ENCODE measurements around the gene SPEM3.

The SPEM3 gene

GRCh38 chr17:7437950-7438614, 9.4 kb downstream of the SPEM3 start:
- DNase-seq: no peak
- in situ Hi-C loops (cut with HindIII; ENCODE audit: low pct_ligation_motif_present, low pct_unique_long_range_greater_than_20kb, low sequenced_read_pairs): no loop called here

GRCh38 chr17:7438656-7439460, 10.2 kb downstream of the SPEM3 start:
- no peak for DNase-seq
- in situ Hi-C loops (cut with HindIII; ENCODE audit: low pct_ligation_motif_present, low pct_unique_long_range_greater_than_20kb, low sequenced_read_pairs): no loop called here

- peak; percentile 12 for DNase-seq
- in situ Hi-C loops (cut with HindIII; ENCODE audit: low pct_ligation_motif_present, low pct_unique_long_range_greater_than_20kb, low sequenced_read_pairs): no loop called here
These were observed 10.9 kb downstream of the SPEM3 start, which contains the start of gene FGF11 for GRCh38 chr17:7439462-7440112. TSS of gene FGF11 (plus strand) at chr17:7439512. CDS start at chr17:7439621, 109 bp downstream.

- DNase-seq: peak; percentile 71
- in situ Hi-C loops (cut with HindIII; ENCODE audit: low pct_ligation_motif_present, low pct_unique_long_range_greater_than_20kb, low sequenced_read_pairs): no loop called here
These were observed 11.6 kb downstream of the SPEM3 start for GRCh38 chr17:7440113-7440833.

- in situ Hi-C loops (cut with HindIII; ENCODE audit: low pct_ligation_motif_present, low pct_unique_long_range_greater_than_20kb, low sequenced_read_pairs): no loop called here
- peak; percentile 60 for DNase-seq
These were observed 12.2 kb downstream of the SPEM3 start for GRCh38 chr17:7440834-7441195.

- DNase-seq: no peak
- in situ Hi-C loops (cut with HindIII; ENCODE audit: low pct_ligation_motif_present, low pct_unique_long_range_greater_than_20kb, low sequenced_read_pairs): no loop called here
These were observed 12.6 kb downstream of the SPEM3 start for GRCh38 chr17:7441266-7441665.

- in situ Hi-C loops (cut with HindIII; ENCODE audit: low pct_ligation_motif_present, low pct_unique_long_range_greater_than_20kb, low sequenced_read_pairs): no loop called here
- DNase-seq: no peak
These were observed 13.5 kb downstream of the SPEM3 start for GRCh38 chr17:7442142-7442541.

- DNase-seq: peak; percentile 21
- in situ Hi-C loops (cut with HindIII; ENCODE audit: low pct_ligation_motif_present, low pct_unique_long_range_greater_than_20kb, low sequenced_read_pairs): no loop called here
These were observed 15.1 kb downstream of the SPEM3 start for GRCh38 chr17:7443499-7444485.

GRCh38 chr17:7444682-7445618, 16.3 kb downstream of the SPEM3 start, which contains the start of gene CHRNB1:
TSS of gene CHRNB1 (plus strand) at chr17:7445061. CDS start at chr17:7445128, 67 bp downstream.
- in situ Hi-C loops (cut with HindIII; ENCODE audit: low pct_ligation_motif_present, low pct_unique_long_range_greater_than_20kb, low sequenced_read_pairs): no loop called here
- peak; percentile 92 for DNase-seq

GRCh38 chr17:7445619-7445968, 16.9 kb downstream of the SPEM3 start:
- peak; percentile 93 for DNase-seq
- in situ Hi-C loops (cut with HindIII; ENCODE audit: low pct_ligation_motif_present, low pct_unique_long_range_greater_than_20kb, low sequenced_read_pairs): no loop called here

GRCh38 chr17:7448461-7448860, 19.8 kb downstream of the SPEM3 start:
- in situ Hi-C loops (cut with HindIII; ENCODE audit: low pct_ligation_motif_present, low pct_unique_long_range_greater_than_20kb, low sequenced_read_pairs): no loop called here
- DNase-seq: no peak

GRCh38 chr17:7459961-7460545, 31.4 kb downstream of the SPEM3 start:
- in situ Hi-C loops (cut with HindIII; ENCODE audit: low pct_ligation_motif_present, low pct_unique_long_range_greater_than_20kb, low sequenced_read_pairs): no loop called here
- no peak for DNase-seq

GRCh38 chr17:7460850-7461660, 32.4 kb downstream of the SPEM3 start:
- DNase-seq: no peak
- in situ Hi-C loops (cut with HindIII; ENCODE audit: low pct_ligation_motif_present, low pct_unique_long_range_greater_than_20kb, low sequenced_read_pairs): no loop called here

- no peak for DNase-seq
- in situ Hi-C loops (cut with HindIII; ENCODE audit: low pct_ligation_motif_present, low pct_unique_long_range_greater_than_20kb, low sequenced_read_pairs): no loop called here
These were observed 34.1 kb downstream of the SPEM3 start for GRCh38 chr17:7462474-7463371.

- in situ Hi-C loops (cut with HindIII; ENCODE audit: low pct_ligation_motif_present, low pct_unique_long_range_greater_than_20kb, low sequenced_read_pairs): no loop called here
These were observed 34.8 kb downstream of the SPEM3 start for GRCh38 chr17:7463372-7463846.

More at GRCh38 chr17:7463372-7463846, 34.8 kb downstream of the SPEM3 start:
- no peak for DNase-seq

Data from ACHN (cell line).